ENCODE results near the gene WHAMM.

Gene WHAMM

DNA sequence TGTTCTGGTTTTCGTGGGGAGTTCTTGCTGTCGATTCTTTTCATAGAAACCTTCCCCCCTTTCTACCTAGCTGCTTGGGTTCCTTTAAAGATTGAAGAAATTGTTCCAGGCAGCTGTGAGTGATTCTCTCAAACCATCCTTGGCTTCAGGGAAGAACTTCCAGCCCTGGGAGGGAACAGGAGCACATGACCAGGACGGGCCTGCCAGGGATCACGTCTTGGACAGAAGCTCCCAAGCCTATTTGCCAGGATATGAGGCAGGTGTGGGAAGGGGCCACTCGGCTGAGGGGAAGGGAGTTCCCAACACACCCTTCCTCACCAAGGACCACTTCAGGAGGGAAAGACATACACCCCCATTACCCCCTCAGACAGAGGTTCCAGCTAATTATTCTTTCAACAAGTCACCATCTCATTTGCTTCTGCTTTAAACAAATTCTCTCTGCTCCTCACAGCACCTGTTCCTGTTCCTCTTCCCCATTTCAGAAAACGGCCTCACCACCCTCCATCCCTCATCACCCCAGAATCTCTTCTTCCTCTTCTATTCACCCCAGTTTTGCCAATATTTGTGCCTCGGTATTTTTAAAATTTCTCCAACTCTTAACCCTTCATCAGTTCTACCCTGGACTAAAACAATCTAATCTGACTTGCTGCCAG, 62.5 kb downstream of the WHAMM start:
- TF ChIP-seq TAF1 (IDR thresholded peaks at IDR 0.05; ENCODE audit: borderline replicate concordance, insufficient read depth, low read length) (no peak), SIN3A (IDR thresholded peaks at IDR 0.05; ENCODE audit: borderline replicate concordance, insufficient read depth, low read length) (no peak), FOXP2 (optimal IDR thresholded peaks at IDR 0.05; ENCODE audit: borderline replicate concordance, extremely low read depth, extremely low read length, insufficient read depth) (no peak), POLR2AphosphoS5 (IDR thresholded peaks at IDR 0.05; ENCODE audit: low read depth, low read length) (no peak)
- TF ChIP-seq, protein P1, sequence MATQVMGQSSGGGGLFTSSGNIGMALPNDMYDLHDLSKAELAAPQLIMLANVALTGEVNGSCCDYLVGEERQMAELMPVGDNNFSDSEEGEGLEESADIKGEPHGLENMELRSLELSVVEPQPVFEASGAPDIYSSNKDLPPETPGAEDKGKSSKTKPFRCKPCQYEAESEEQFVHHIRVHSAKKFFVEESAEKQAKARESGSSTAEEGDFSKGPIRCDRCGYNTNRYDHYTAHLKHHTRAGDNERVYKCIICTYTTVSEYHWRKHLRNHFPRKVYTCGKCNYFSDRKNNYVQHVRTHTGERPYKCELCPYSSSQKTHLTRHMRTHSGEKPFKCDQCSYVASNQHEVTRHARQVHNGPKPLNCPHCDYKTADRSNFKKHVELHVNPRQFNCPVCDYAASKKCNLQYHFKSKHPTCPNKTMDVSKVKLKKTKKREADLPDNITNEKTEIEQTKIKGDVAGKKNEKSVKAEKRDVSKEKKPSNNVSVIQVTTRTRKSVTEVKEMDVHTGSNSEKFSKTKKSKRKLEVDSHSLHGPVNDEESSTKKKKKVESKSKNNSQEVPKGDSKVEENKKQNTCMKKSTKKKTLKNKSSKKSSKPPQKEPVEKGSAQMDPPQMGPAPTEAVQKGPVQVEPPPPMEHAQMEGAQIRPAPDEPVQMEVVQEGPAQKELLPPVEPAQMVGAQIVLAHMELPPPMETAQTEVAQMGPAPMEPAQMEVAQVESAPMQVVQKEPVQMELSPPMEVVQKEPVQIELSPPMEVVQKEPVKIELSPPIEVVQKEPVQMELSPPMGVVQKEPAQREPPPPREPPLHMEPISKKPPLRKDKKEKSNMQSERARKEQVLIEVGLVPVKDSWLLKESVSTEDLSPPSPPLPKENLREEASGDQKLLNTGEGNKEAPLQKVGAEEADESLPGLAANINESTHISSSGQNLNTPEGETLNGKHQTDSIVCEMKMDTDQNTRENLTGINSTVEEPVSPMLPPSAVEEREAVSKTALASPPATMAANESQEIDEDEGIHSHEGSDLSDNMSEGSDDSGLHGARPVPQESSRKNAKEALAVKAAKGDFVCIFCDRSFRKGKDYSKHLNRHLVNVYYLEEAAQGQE (IDR thresholded peaks at IDR 0.05; ENCODE audit: insufficient read depth in 1 of 2, low read depth in 2 of 2, low read length in 2 of 2): no peak

DNA sequence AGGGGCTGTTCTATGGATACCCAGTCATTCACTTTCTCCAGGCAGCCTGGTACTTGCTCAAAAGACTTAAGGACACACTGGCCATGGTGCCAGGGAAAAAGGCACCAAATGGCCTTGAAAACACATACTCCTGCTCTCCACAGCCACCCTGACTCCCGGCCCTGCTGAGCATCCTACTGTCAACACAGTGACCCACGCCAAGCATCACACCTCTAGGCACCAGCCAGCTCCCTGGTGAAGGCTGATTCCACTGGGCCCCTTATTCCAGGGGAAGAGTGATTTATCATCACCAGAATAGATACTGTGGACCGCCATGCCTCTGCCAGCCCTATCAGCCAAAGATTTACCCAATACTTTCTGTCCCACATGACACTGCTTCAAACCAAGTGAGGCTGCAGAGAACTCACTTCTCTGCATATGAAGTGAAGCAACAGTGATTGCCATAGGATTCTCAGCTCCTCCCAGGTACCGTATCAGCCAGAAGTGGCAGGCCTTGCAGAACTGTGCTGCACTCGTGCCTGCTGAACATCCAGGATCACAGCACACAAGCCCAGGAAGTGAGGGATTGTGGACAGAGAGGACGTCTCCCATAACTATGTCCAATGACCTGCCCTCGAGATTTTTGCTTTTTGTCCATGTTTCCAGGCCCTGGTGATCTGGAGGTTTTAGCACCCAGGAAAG, 63.7 kb downstream of the WHAMM start:
- TF ChIP-seq TAF1 (IDR thresholded peaks at IDR 0.05; ENCODE audit: borderline replicate concordance, insufficient read depth, low read length) (no peak), SIN3A (IDR thresholded peaks at IDR 0.05; ENCODE audit: borderline replicate concordance, insufficient read depth, low read length) (no peak), POLR2AphosphoS5 (IDR thresholded peaks at IDR 0.05; ENCODE audit: low read depth, low read length) (no peak), FOXP2 (optimal IDR thresholded peaks at IDR 0.05; ENCODE audit: borderline replicate concordance, extremely low read depth, extremely low read length, insufficient read depth) (no peak)
- TF ChIP-seq, protein P1 (IDR thresholded peaks at IDR 0.05; ENCODE audit: insufficient read depth in 1 of 2, low read depth in 2 of 2, low read length in 2 of 2): no peak

GRCh38 chr15:82874267-82874666, 64.8 kb downstream of the WHAMM start:
- no peak for TF ChIP-seq POLR2AphosphoS5 (IDR thresholded peaks at IDR 0.05; ENCODE audit: low read depth, low read length)
- TF ChIP-seq, protein P1 (IDR thresholded peaks at IDR 0.05; ENCODE audit: insufficient read depth in 1 of 2, low read depth in 2 of 2, low read length in 2 of 2): no peak
- no peak for TF ChIP-seq FOXP2 (optimal IDR thresholded peaks at IDR 0.05; ENCODE audit: borderline replicate concordance, extremely low read depth, extremely low read length, insufficient read depth)
- no peak for TF ChIP-seq SIN3A (IDR thresholded peaks at IDR 0.05; ENCODE audit: borderline replicate concordance, insufficient read depth, low read length)
- no peak for TF ChIP-seq TAF1 (IDR thresholded peaks at IDR 0.05; ENCODE audit: borderline replicate concordance, insufficient read depth, low read length)

- TF ChIP-seq TAF1 (IDR thresholded peaks at IDR 0.05; ENCODE audit: borderline replicate concordance, insufficient read depth, low read length) (no peak), SIN3A (IDR thresholded peaks at IDR 0.05; ENCODE audit: borderline replicate concordance, insufficient read depth, low read length) (no peak), POLR2AphosphoS5 (IDR thresholded peaks at IDR 0.05; ENCODE audit: low read depth, low read length) (no peak), FOXP2 (optimal IDR thresholded peaks at IDR 0.05; ENCODE audit: borderline replicate concordance, extremely low read depth, extremely low read length, insufficient read depth) (no peak)
- TF ChIP-seq, protein P1 (IDR thresholded peaks at IDR 0.05; ENCODE audit: insufficient read depth in 1 of 2, low read depth in 2 of 2, low read length in 2 of 2): no peak
Measured at GRCh38 chr15:82874961-82875360, 65.5 kb downstream of the WHAMM start.
